NCI-H128 (cell line): ENCODE results near the gene C22orf31.
A peak's percentile ranks its signal among the peaks of the same experiment; 100 is the strongest.
"Not testable (repeated sequence)": the region's sequence is repeated elsewhere in the genome, so short reads cannot be mapped to it uniquely, and the experiment has no call there.

ENCODE experiments used
- DNase-seq: peaks from one replicate; lab custom pipeline; 2025; ENCODE audit not compliant: unreplicated experiment; lab: John Stamatoyannopoulos, UW

Gene C22orf31

GRCh38 chr22:29055192-29055830 lies 6.3 kb downstream of the C22orf31 start:
- no peak for DNase-seq

GRCh38 chr22:29054251-29054767 lies 7.3 kb downstream of the C22orf31 start:
- no peak for DNase-seq

- no peak for DNase-seq
These were observed 8.5 kb downstream of the C22orf31 start for GRCh38 chr22:29053048-29053702.

- DNase-seq: no peak
These were observed 11.2 kb downstream of the C22orf31 start for GRCh38 chr22:29050457-29050856.

- no peak for DNase-seq
These were observed 11.9 kb downstream of the C22orf31 start for GRCh38 chr22:29049655-29050263.

GRCh38 chr22:29048822-29049654 lies 12.6 kb downstream of the C22orf31 start:
- DNase-seq: no peak

- DNase-seq: no peak
These were observed 16.9 kb downstream of the C22orf31 start for GRCh38 chr22:29044657-29045176.

GRCh38 chr22:29043906-29044575 lies 17.6 kb downstream of the C22orf31 start:
- no peak for DNase-seq

- DNase-seq: no peak
These were observed 20.2 kb downstream of the C22orf31 start for GRCh38 chr22:29041408-29041807.

GRCh38 chr22:29040385-29041275 lies 21.0 kb downstream of the C22orf31 start:
- peak; percentile 12 for DNase-seq

- not testable (repeated sequence) for DNase-seq
These were observed 21.9 kb downstream of the C22orf31 start for GRCh38 chr22:29039684-29040083.

- DNase-seq: no peak
These were observed 22.5 kb downstream of the C22orf31 start for GRCh38 chr22:29039148-29039547.

- DNase-seq: no peak
These were observed 24.2 kb downstream of the C22orf31 start for GRCh38 chr22:29037340-29037932.

GRCh38 chr22:29032584-29032983 lies 29.0 kb downstream of the C22orf31 start:
- DNase-seq: no peak

GRCh38 chr22:29032014-29032475 lies 29.6 kb downstream of the C22orf31 start:
- DNase-seq: no peak

- DNase-seq: no peak
These were observed 30.2 kb downstream of the C22orf31 start for GRCh38 chr22:29031227-29032011.

- no peak for DNase-seq
These were observed 30.9 kb downstream of the C22orf31 start for GRCh38 chr22:29030618-29031226.
